Body of pancreas (tissue), 4 donors: Measurements from ENCODE around the gene SLC6A17.

Source experiments
- CTCF ChIP-seq, 7 experiments: fragments of 450-650 bp in 4 of 7; fragments of 200-600 bp in 3 of 7; sonication (generic) in 3 of 7; IDR thresholded peaks; one replicate each; pipeline ENCODE4 v1.5.1; 2016 to 2019; ENCODE audit warnings: antibody characterized with exemption in 7 of 7
- POLR2A ChIP-seq, 3 donors: fragments of 450-650 bp; IDR thresholded peaks; one replicate each; pipeline ENCODE4 v1.6.1; 2016; ENCODE audit warnings: antibody characterized with exemption in 3 of 3, mild to moderate bottlenecking in 2 of 3

- TF ChIP-seq CTCF (IDR thresholded peaks at IDR 0.05) (peak; percentile 72 to 89 (median 78)), POLR2A (IDR thresholded peaks at IDR 0.05) (no peak)
Observed at GRCh38 chr1:110196917-110197765, 46.8 kb downstream of the SLC6A17 start.
